ENCODE data around the gene ABCF3.

ABCF3 gene

GRCh38 chr3:184196536-184196935 is 10.5 kb downstream of the ABCF3 start:
- no peaks in the 10 kb centered on the region for H3K9me3 ChIP-seq (ENCODE audit: control insufficient read depth, insufficient read depth, low read depth, low read length)
- no peaks in the 10 kb centered on the region for H3K4me1 ChIP-seq (ENCODE audit: control insufficient read depth, insufficient read depth, low read length)
- CTCF ChIA-PET: interaction anchor here (0.9 kb wide), 1 partner anchor 29 kb away, joined by 3 read pairs; no protein-coding TSS in a partner anchor
- no peak for TF ChIP-seq PRDM2 (tag by site-specific recombination; IDR thresholded peaks at IDR 0.05; ENCODE audit: borderline replicate concordance)
- no peak for TF ChIP-seq HIC1 (tag by site-specific recombination; IDR thresholded peaks at IDR 0.05)
- TF ChIP-seq TSHZ1 (tag by site-specific recombination; IDR thresholded peaks at IDR 0.05; ENCODE audit: borderline replicate concordance): no peak
- no peak for TF ChIP-seq ZNF112 (tag by site-specific recombination; IDR thresholded peaks at IDR 0.05)
- no peak for TF ChIP-seq ZNF239 (tag by site-specific recombination; IDR thresholded peaks at IDR 0.05)
- no peak for TF ChIP-seq ZBTB8A (tag by site-specific recombination; IDR thresholded peaks at IDR 0.05)
- no peak for TF ChIP-seq ZNF311 (tag by site-specific recombination; IDR thresholded peaks at IDR 0.05; ENCODE audit: borderline replicate concordance)
- H3K36me3 ChIP-seq (ENCODE audit: control insufficient read depth in 2 of 2, insufficient read depth in 1 of 2, low read length in 2 of 2): peaks cover 0 to 51% of the 10 kb centered on the region in 2 experiments; a peak in 2 of 3 replicates
- POLR2A ChIA-PET: interaction anchor here (1.1 kb wide), 2 partner anchors 11 to 20 kb away, joined by 3 to 4 read pairs; no protein-coding TSS in a partner anchor
- H3K27ac ChIP-seq (ENCODE audit: extremely low read depth, low read depth, low read length): no peak overlapping the region
- H3K4me3 ChIP-seq (ENCODE audit: low read depth, low read length): no peak overlapping the region

- Histone ChIP-seq H3K27ac (ENCODE audit: extremely low read depth, low read depth, low read length) (no peak overlapping the region), H3K36me3 (ENCODE audit: control insufficient read depth in 2 of 2, insufficient read depth in 1 of 2, low read length in 2 of 2) (peaks cover 0 to 32% of the 10 kb centered on the region in 2 experiments; a peak in 2 of 3 replicates), H3K4me3 (ENCODE audit: low read depth, low read length) (no peak overlapping the region), H3K4me1 (ENCODE audit: control insufficient read depth, insufficient read depth, low read length) (no peaks in the 10 kb centered on the region), H3K9me3 (ENCODE audit: control insufficient read depth, insufficient read depth, low read depth, low read length) (no peaks in the 10 kb centered on the region)
- ChIA-PET POLR2A (interaction anchor here (0.5 to 0.7 kb wide), 2 partner anchors 29 to 112 kb away, joined by 3 to 4 read pairs; no protein-coding TSS in a partner anchor), CTCF (no interaction called here)
- TF ChIP-seq ZNF324 (tag by site-specific recombination; IDR thresholded peaks at IDR 0.05) (no peak), ZNF404 (tag by site-specific recombination; IDR thresholded peaks at IDR 0.05) (no peak), ZNF645 (tag by site-specific recombination; IDR thresholded peaks at IDR 0.05) (no peak), ZFP3 (tag by site-specific recombination; IDR thresholded peaks at IDR 0.05; ENCODE audit: low read depth) (no peak)
These were observed 12.5 kb downstream of the ABCF3 start for GRCh38 chr3:184198509-184198908.
